ENCODE results near the gene PCED1A. TPM values are rescaled to one million over a fixed set of nuclear protein-coding genes. Genes with fewer than 3 reads are reported as not detected.
"Not testable (repeated sequence)": the region's sequence is repeated elsewhere in the genome, so short reads cannot be mapped to it uniquely, and the experiment has no call there.

The PCED1A gene
- total RNA-seq, 1 donor from 2014 or later: 44.3 TPM

GRCh38 chr20:2812189-2812588 lies 28.3 kb downstream of the PCED1A start:
- no peak for ATAC-seq

GRCh38 chr20:2809690-2810089 lies 30.8 kb downstream of the PCED1A start:
- TF ChIP-seq CTCF (IDR thresholded peaks at IDR 0.05): no peak

More at GRCh38 chr20:2812189-2812588, 28.3 kb downstream of the PCED1A start:
- Histone ChIP-seq H3K27ac (no peak overlapping the region), H3K4me3 (no peak overlapping the region), H3K36me3 (no peaks in the 10 kb centered on the region), H3K4me1 (no peaks in the 10 kb centered on the region), H3K27me3 (peaks cover 25% of the 10 kb centered on the region), H3K9me3 (no peaks in the 10 kb centered on the region)
- no peak for DNase-seq
- intact Hi-C loops (cut with DNase I): no loop called here
- TF ChIP-seq CTCF (IDR thresholded peaks at IDR 0.05): no peak

GRCh38 chr20:2807929-2808328 lies 32.5 kb downstream of the PCED1A start:
- H3K4me3 ChIP-seq; H3K27ac ChIP-seq; intact Hi-C loops (cut with DNase I); DNase-seq; H3K9me3 ChIP-seq; H3K4me1 ChIP-seq; ATAC-seq; H3K36me3 ChIP-seq: not testable (repeated sequence)
- H3K27me3 ChIP-seq: peaks cover 64% of the 10 kb centered on the region

More at GRCh38 chr20:2809690-2810089, 30.8 kb downstream of the PCED1A start:
- intact Hi-C loops (cut with DNase I): no loop called here
- Histone ChIP-seq H3K9me3 (no peaks in the 10 kb centered on the region), H3K27ac (no peak overlapping the region), H3K36me3 (no peaks in the 10 kb centered on the region), H3K4me3 (no peak overlapping the region), H3K4me1 (no peaks in the 10 kb centered on the region), H3K27me3 (peaks cover 47% of the 10 kb centered on the region)
- DNase-seq (no peak), ATAC-seq (no peak)

- ATAC-seq (no peak), DNase-seq (no peak)
- TF ChIP-seq CTCF (IDR thresholded peaks at IDR 0.05): no peak
- no peaks in the 10 kb centered on the region for H3K36me3 ChIP-seq
- intact Hi-C loops (cut with DNase I): no loop called here
- no peaks in the 10 kb centered on the region for H3K9me3 ChIP-seq
- peaks cover 74% of the 10 kb centered on the region for H3K27me3 ChIP-seq
- no peaks in the 10 kb centered on the region for H3K4me1 ChIP-seq
- H3K4me3 ChIP-seq: no peak overlapping the region
- H3K27ac ChIP-seq: no peak overlapping the region
Observed at GRCh38 chr20:2807019-2807418, 33.4 kb downstream of the PCED1A start.

- Histone ChIP-seq H3K27ac (no peak overlapping the region), H3K9me3 (no peaks in the 10 kb centered on the region), H3K4me3 (no peak overlapping the region), H3K4me1 (no peaks in the 10 kb centered on the region), H3K36me3 (no peaks in the 10 kb centered on the region), H3K27me3 (peaks cover 76% of the 10 kb centered on the region)
- intact Hi-C loops (cut with DNase I): no loop called here
- DNase-seq: no peak
- ATAC-seq: no peak
- no peak for TF ChIP-seq CTCF (IDR thresholded peaks at IDR 0.05)
Observed at GRCh38 chr20:2806351-2806701, 34.1 kb downstream of the PCED1A start.

GRCh38 chr20:2805689-2806350 lies 34.6 kb downstream of the PCED1A start:
- no peak overlapping the region for H3K4me3 ChIP-seq
- no peaks in the 10 kb centered on the region for H3K9me3 ChIP-seq
- no peak for DNase-seq
- H3K27ac ChIP-seq: no peak overlapping the region
- peaks cover 79% of the 10 kb centered on the region for H3K27me3 ChIP-seq
- no peak for ATAC-seq
- intact Hi-C loops (cut with DNase I): no loop called here
- peaks cover 2% of the 10 kb centered on the region for H3K4me1 ChIP-seq
- H3K36me3 ChIP-seq: no peaks in the 10 kb centered on the region
- TF ChIP-seq CTCF (IDR thresholded peaks at IDR 0.05): no peak

Data from upper lobe of right lung (tissue), 1 donor.